ENCODE results near the gene CLDND2.

Gene CLDND2

DNA sequence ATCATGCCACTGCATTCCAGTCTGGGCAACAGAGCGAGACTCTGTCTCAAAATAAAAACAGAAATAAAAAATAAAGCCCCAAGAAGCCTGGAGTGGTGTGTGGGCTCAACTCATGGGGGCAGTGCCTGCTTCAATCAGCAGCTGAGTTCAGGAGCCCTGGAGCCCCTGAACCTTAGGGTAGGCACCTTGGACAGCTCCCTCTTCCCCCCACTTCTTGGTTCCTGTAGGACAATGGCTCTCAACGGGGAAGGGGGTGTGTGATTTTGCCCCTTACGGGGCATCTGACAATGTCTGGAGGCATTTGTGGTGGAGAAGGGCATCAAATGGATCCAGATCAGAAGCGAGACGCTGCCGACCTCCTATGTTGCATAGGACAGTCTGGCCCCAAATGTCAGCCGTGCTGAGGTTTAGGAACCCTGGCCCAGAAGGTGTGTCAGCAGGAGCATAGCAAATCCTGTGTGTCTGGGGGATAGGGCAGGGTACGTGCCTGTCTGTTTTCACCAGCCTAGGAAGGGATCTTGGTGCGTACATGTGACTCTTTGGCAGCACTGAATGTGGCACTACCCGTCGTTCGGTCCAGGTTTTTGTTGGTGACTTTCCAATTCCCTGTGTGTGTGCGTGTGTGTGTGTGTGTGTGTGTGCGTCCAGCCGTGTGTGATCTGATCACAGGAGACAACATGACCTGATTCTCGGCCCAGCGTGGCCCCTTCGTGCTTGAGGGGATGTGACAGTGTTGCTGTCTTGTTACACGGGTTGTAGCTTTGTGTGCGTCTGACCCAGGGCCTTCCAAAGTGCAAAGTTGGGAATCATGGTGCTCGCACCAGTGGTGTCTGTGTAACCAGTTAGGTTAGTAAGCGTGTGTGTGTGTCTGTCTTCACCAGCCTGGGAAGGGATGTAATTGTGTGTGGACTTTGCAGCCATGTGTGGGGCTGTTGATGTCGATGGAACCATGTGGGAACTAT lies 49.8 kb downstream of the CLDND2 start:
- H3K4me3 ChIP-seq (ENCODE audit: low read depth, low read length): no peak overlapping the region
- no peak for DNase-seq (ENCODE audit: low read depth)

DNA sequence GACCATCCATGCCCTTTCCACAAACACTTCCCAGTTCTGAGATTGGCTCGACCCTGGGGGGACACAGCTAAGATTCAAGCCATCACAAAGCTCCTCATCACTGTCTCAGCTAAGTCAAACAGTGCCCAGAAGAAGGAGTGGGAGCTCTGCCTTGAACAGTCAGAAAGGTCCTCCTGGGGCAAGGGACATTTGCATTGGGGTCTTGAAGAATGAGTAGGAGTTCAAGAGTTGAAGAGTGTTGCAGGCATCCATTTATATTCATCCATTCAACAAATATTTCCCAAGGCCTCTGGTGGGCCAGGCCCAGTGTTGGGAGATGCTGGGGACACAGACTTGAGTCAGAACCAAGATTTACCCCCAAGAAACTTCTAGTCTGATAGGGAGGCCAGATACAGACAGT lies 50.8 kb downstream of the CLDND2 start:
- no peak overlapping the region for H3K4me3 ChIP-seq (ENCODE audit: low read depth, low read length)
- DNase-seq (ENCODE audit: low read depth): no peak

DNA sequence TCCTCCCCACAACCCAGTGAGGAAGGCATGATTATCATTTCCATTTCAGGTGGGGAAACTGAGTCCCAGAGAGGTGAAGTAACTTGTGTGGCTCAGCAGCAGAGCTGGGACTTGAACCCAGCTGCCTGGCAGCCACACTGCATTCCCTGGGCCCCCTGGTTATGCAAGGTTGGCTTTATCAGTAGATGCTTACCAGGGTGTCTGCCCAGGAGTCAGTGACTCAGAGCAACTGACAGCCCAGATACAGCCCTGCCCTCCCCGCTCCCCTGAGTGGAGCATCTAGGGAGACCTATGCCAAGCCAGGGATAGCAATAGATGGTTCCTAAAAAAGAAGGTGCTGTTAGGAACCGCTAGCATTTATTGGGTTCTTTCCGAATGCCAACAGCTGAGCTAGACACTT lies 51.4 kb downstream of the CLDND2 start:
- H3K4me3 ChIP-seq (ENCODE audit: low read depth, low read length): no peak overlapping the region
- no peak for DNase-seq (ENCODE audit: low read depth)

All from skeletal muscle cell (primary cell).